Lung (tissue), 12 donors: Measurements from ENCODE around the gene DHX40. TPM values are rescaled to one million over a fixed set of nuclear protein-coding genes. Genes with fewer than 3 reads are reported as not detected.
A peak's percentile ranks its signal among the peaks of the same experiment; 100 is the strongest.

Source experiments
- ATAC-seq: fragments of 200-7000 bp; cut with Tn5 transposase; one replicate; pipeline ENCODE4 v1.9.1; 2020; ENCODE audit warnings: moderate number of reproducible peaks; ENCODE audit not compliant: insufficient read depth, low FRiP score
- DNase-seq, 3 donors: peaks; one replicate each; pipeline ENCODE4 v3.0.0-alpha.2; 2013 to 2017
- H3K27ac ChIP-seq, 2 donors: one replicate each; pipeline ENCODE4 v1.5.1; 2013; ENCODE audit warnings: mild to moderate bottlenecking in 2 of 2, moderate library complexity in 2 of 2, control low read depth in 1 of 2, inconsistent platforms in 1 of 2, low read depth in 1 of 2, low read length in 1 of 2
- H3K27me3 ChIP-seq, 3 donors: one replicate each; pipeline ENCODE4 v1.5.1; 2013; ENCODE audit warnings: low read length in 2 of 3; ENCODE audit not compliant: control insufficient read depth in 3 of 3, insufficient read depth in 3 of 3
- H3K36me3 ChIP-seq, 4 donors: one replicate each; pipeline ENCODE4 v1.5.1; 2013; ENCODE audit warnings: low read length in 4 of 4, mild to moderate bottlenecking in 1 of 4, moderate library complexity in 1 of 4; ENCODE audit not compliant: control insufficient read depth in 4 of 4, insufficient read depth in 4 of 4
- H3K4me1 ChIP-seq, 5 donors: one replicate each; pipeline ENCODE4 v1.5.1; 2013; ENCODE audit warnings: low read length in 5 of 5, mild to moderate bottlenecking in 2 of 5, moderate library complexity in 1 of 5; ENCODE audit not compliant: control insufficient read depth in 5 of 5, insufficient read depth in 5 of 5
- H3K4me3 ChIP-seq: one replicate; pipeline ENCODE4 v1.5.1; 2013; ENCODE audit warnings: mild to moderate bottlenecking, control low read depth, moderate library complexity
- H3K9ac ChIP-seq, 2 donors: one replicate each; pipeline ENCODE4 v1.5.1; 2013; ENCODE audit warnings: low read length in 2 of 2, control low read depth in 1 of 2; ENCODE audit not compliant: insufficient read depth in 1 of 2
- H3K9me3 ChIP-seq, 4 donors: one replicate each; pipeline ENCODE4 v1.5.1; 2013; ENCODE audit warnings: low read length in 3 of 4, mild to moderate bottlenecking in 1 of 4, moderate library complexity in 1 of 4; ENCODE audit not compliant: control insufficient read depth in 4 of 4, insufficient read depth in 3 of 4
- WGBS, 2 donors: extraction: QIAGEN DNeasy Blood & Tissue Kit; methylation state at CpG; one replicate each; pipeline ENCODE4 v1.1.7; 2013; 5-methylcytosine and 5-hydroxymethylcytosine counted together
- polyA plus RNA-seq, 2 donors: library from polyadenylated mRNA; stranded (reverse); fragments of 200-250 nt; gene quantifications; one replicate each; pipeline ENCODE4 v1.2.1, GENCODE V29; 2013
- total RNA-seq, 2 donors: library from RNA; depleted of rRNA in 1 of 2; stranded (reverse); fragments of >200 nt in 1 of 2; gene quantifications; one replicate each; pipeline ENCODE4 v1.2.1, GENCODE V29; 2014 to 2021
- TF ChIP-seq, protein P1 (sequence below): IDR thresholded peaks from 2 replicates; pipeline ENCODE4 v1.5.1; 2012; ENCODE audit warnings: mild to moderate bottlenecking; ENCODE audit errors: control extremely low read depth, extremely low read depth
- donor health status: control.
- donor health status: control.
- donor health status: Bipolar disorder and iron deficiency.
- donor health status: healthy.
- donor health status: DM: yes; HTN: yes; CAD: no.

DHX40 gene
- total and polyA plus RNA-seq, 4 donors, result 12.5 to 74.5 (median 20.0) TPM

DNA sequence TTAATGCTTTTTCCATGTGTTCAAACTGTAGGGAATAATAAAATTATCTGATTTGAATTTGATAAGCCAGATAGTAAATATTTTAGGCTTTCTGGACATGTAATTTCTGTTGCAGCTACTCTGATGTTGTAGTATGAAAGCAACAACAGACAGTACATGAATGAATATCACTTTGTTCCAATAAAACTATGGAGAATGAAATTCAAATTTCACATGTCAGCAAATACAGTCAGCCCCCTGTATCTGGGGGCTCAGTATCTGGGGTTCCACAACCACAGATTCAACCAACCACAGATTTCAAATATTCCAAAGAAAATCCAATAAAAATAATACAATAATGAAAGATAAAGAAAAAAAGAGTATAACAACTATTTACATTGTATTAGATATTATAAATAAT is 46.1 kb downstream of the DHX40 start:
- DNase-seq (no peak), ATAC-seq (no peak)
- Histone ChIP-seq H3K36me3 (peaks cover 5 to 24% (median 11%) of the 10 kb centered on the region in 4 donors), H3K4me1 (no peaks in the 10 kb centered on the region), H3K9ac (no peak overlapping the region), H3K27ac (no peak overlapping the region), H3K9me3 (no peaks in the 10 kb centered on the region), H3K27me3 (no peaks in the 10 kb centered on the region), H3K4me3 (no peak overlapping the region)
- TF ChIP-seq, protein P1, sequence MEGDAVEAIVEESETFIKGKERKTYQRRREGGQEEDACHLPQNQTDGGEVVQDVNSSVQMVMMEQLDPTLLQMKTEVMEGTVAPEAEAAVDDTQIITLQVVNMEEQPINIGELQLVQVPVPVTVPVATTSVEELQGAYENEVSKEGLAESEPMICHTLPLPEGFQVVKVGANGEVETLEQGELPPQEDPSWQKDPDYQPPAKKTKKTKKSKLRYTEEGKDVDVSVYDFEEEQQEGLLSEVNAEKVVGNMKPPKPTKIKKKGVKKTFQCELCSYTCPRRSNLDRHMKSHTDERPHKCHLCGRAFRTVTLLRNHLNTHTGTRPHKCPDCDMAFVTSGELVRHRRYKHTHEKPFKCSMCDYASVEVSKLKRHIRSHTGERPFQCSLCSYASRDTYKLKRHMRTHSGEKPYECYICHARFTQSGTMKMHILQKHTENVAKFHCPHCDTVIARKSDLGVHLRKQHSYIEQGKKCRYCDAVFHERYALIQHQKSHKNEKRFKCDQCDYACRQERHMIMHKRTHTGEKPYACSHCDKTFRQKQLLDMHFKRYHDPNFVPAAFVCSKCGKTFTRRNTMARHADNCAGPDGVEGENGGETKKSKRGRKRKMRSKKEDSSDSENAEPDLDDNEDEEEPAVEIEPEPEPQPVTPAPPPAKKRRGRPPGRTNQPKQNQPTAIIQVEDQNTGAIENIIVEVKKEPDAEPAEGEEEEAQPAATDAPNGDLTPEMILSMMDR, result no peak

DNA sequence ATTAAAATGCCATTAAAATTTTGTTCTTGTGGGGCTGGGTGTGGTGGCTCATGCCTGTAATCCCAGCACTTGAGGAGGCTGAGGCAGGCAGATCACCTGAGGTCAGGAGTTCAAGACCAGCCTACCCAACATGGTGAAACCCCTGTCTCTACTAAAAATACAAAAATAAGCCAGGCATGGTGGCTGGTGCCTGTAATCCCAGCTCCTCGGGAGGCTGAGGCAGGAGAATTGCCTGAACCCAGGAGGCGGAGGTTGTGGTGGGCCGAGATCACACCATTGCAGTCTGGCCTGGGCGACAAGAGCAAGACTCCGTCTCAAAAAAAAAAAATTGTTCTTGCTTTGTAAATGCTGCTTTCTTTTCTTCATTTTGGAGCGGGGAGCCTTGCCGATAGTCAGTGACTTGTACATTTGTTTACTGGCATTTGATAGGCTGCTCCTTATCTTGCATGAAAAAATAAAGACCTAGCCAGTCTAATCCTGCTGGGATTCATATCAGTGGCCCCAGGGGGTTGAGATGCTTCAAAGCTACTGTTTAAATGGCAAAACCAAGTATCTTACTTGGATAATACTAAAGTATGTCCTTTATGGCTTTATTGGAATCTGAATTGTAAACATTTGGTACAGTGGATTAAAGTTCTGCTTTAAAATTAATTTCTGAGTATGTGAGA is 51.0 kb downstream of the DHX40 start:
- 95 to 96% methylated on average over 7 of the region's 7 CpGs for WGBS, 2 donors
- Histone ChIP-seq H3K27me3 (no peaks in the 10 kb centered on the region), H3K4me3 (no peak overlapping the region), H3K9me3 (no peaks in the 10 kb centered on the region), H3K4me1 (peaks cover 0 to 12% (median 4%) of the 10 kb centered on the region in 5 donors), H3K27ac (no peak overlapping the region), H3K9ac (no peak overlapping the region), H3K36me3 (peaks cover 0 to 8% (median 0%) of the 10 kb centered on the region in 4 donors)
- DNase-seq, result no peak
- TF ChIP-seq, protein P1, result no peak
- ATAC-seq, result no peak

DNA sequence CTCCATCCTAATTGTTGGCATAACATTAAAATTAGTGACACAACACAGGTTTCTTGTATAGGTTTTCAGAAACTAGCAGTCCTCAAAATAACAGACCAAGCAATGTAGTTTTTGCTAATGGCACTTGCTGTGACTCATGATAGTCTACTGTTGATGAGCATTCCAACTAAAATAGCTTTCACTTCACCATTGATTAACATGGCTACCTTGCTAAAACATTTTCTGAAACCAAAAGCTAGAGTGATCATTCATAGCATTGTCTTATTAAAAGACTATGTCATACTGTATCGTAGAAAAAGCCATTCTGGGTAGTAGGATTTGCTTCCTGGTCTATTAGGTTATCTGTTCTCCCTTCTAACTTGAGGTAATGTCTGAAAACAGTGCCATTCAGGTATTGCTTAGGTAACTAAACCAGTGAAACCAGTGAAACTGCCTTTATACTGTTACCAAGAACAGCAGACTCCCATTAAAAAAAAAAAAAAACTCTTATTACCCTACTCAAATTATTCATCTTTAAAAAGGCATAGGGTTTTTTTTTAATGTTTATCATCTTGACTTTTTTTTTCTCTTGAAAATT is 51.8 kb downstream of the DHX40 start:
- Histone ChIP-seq H3K9me3 (no peaks in the 10 kb centered on the region), H3K4me1 (peaks cover under 1 to 21% (median 9%) of the 10 kb centered on the region in 5 donors), H3K36me3 (peaks cover 0 to 8% (median 0%) of the 10 kb centered on the region in 4 donors), H3K27me3 (no peaks in the 10 kb centered on the region), H3K4me3 (no peak overlapping the region), H3K9ac (no peak overlapping the region), H3K27ac (no peak overlapping the region)
- ATAC-seq, result no peak
- peak in 1 of 3 donors; percentile 23 for DNase-seq
- TF ChIP-seq, protein P1, result no peak
- WGBS, 2 donors, result 85 to 86% methylated on average over 1 of the region's 1 CpG
